Heart left ventricle (tissue), 16 donors: ENCODE data around the gene FAM89B. TPM values are rescaled to one million over a fixed set of nuclear protein-coding genes. Genes with fewer than 3 reads are reported as not detected.

Source experiments
- ATAC-seq, 4 donors: fragments of 200-7000 bp; cut with Tn5 transposase; one replicate each; pipeline ENCODE4 v1.9.1; 2020 to 2022; ENCODE audit warnings: moderate library complexity in 4 of 4, mild to moderate bottlenecking in 3 of 4, moderate number of reproducible peaks in 1 of 4
- DNase-seq, 5 donors: peaks; one replicate each; pipeline ENCODE4 v3.0.0-alpha.2; 2020
- H3K27ac ChIP-seq, 12 donors: fragments of 200-600 bp; sonication (generic) in 4 of 12; one replicate each; pipeline versions ENCODE4 v1.5.0 to v1.8.0; 2016 to 2022; ENCODE audit warnings: mild to moderate bottlenecking in 2 of 12
- H3K27me3 ChIP-seq, 9 donors: fragments of 200-600 bp; sonication (generic) in 2 of 9; one replicate each; pipeline versions ENCODE4 v1.5.1 to v1.8.0; 2016 to 2022; ENCODE audit warnings: mild to moderate bottlenecking in 3 of 9
- H3K36me3 ChIP-seq, 9 donors: fragments of 200-600 bp; sonication (generic) in 2 of 9; one replicate each; pipeline versions ENCODE4 v1.5.0 to v1.8.0; 2018 to 2022; ENCODE audit warnings: mild to moderate bottlenecking in 2 of 9
- H3K4me1 ChIP-seq, 12 donors: fragments of 200-600 bp; sonication (generic) in 4 of 12; one replicate each; pipeline versions ENCODE4 v1.5.0 to v1.8.0; 2016 to 2022; ENCODE audit warnings: mild to moderate bottlenecking in 3 of 12
- H3K4me3 ChIP-seq, 12 donors: fragments of 200-600 bp; sonication (generic) in 4 of 12; one replicate each; pipeline versions ENCODE4 v1.5.0 to v1.8.0; 2017 to 2022; ENCODE audit warnings: mild to moderate bottlenecking in 9 of 12, moderate library complexity in 4 of 12
- H3K9me3 ChIP-seq, 12 donors: fragments of 200-600 bp; sonication (generic) in 4 of 12; one replicate each; pipeline versions ENCODE4 v1.5.0 to v1.8.0; 2016 to 2022; ENCODE audit warnings: mild to moderate bottlenecking in 1 of 12
- POLR2A ChIP-seq, 2 donors: fragments of 450-650 bp; IDR thresholded peaks; one replicate each; pipeline ENCODE4 v1.6.1; 2017; ENCODE audit warnings: antibody characterized with exemption in 2 of 2, mild to moderate bottlenecking in 2 of 2, moderate library complexity in 2 of 2
- WGBS, 4 donors: extraction: QIAGEN DNeasy Blood & Tissue Kit in 2 of 4; methylation state at CpG; one replicate each; pipeline versions ENCODE4 v1.1.5 to v1.1.7; 2013 to 2018; 5-methylcytosine and 5-hydroxymethylcytosine counted together
- intact Hi-C, 10 donors: fragments of 100-400 bp; cut with DNase I; formaldehyde crosslinking; loops; one replicate each; pipeline versions ENCODE4 v1.11.1 to v1.14.2; 2022
- polyA plus RNA-seq, 2 donors: library from polyadenylated mRNA; stranded (reverse); fragments of 200-250 nt; gene quantifications; one replicate each; pipeline ENCODE4 v1.2.3, GENCODE V29; 2013
- total RNA-seq, 9 donors: library from RNA; depleted of rRNA in 2 of 9; stranded (reverse); fragments of >200 nt in 2 of 9; fragmentation: NEBNext Ultra II Directional in 3 of 9; extraction: Animal tissue kit (Norgen Biotek cat#: 25700) in 3 of 9; gene quantifications; one replicate each; pipeline versions ENCODE4 v1.1.0 to v1.2.4, GENCODE V29; 2016 to 2023
- TF ChIP-seq, protein P1 (sequence below), 12 donors: fragments of 200-600 bp; sonication (generic) in 4 of 12; IDR thresholded peaks; one replicate each; pipeline versions ENCODE4 v1.5.0 to v1.8.0; 2018 to 2022; ENCODE audit warnings: antibody characterized with exemption in 12 of 12, mild to moderate bottlenecking in 5 of 12
- donor health status: ischemic (EF 13 %, LVEDD 7.1; RV severe dilation, severe dysfunction).
- donor health status: healthy with polysubstance abuse.
- donor health status: DM: no; HTN: yes; CAD: no.
- donor health status: DM: no; HTN: no; CAD: no.
- donor health status: ischemic (EF 25% LVEDD 6.9; RV normal size, moderate dysfunction).
- donor health status: ischemic (EF 25% LVEDD 5.7; RV mildly dilated, moderate dysfunction).
- donor health status: healthy.
- donor health status: DM: yes; HTN: yes; CAD: no.
- donor health status: ischemic (EF 35%, LVEDD 5.7; RV mildly dilated, moderate dysfunction).
- donor health status: nonischemic (EF 11% LVEDD 7.7; RV severe dilation, severe dysfunction).
- donor health status: DM: yes; HTN: yes; CAD: no.
- donor health status: PGD.
- donor health status: ischemic (EF 29% LVEDD 5.4; RV normal size, mild dysfunction).
- donor health status: nonischemic (EF 23%, LVEDD 6.1; RV moderate dilation, normal function).

The FAM89B gene
- total and polyA plus RNA-seq, 11 donors, result 25.8 to 87.9 (median 44.2) TPM

DNA sequence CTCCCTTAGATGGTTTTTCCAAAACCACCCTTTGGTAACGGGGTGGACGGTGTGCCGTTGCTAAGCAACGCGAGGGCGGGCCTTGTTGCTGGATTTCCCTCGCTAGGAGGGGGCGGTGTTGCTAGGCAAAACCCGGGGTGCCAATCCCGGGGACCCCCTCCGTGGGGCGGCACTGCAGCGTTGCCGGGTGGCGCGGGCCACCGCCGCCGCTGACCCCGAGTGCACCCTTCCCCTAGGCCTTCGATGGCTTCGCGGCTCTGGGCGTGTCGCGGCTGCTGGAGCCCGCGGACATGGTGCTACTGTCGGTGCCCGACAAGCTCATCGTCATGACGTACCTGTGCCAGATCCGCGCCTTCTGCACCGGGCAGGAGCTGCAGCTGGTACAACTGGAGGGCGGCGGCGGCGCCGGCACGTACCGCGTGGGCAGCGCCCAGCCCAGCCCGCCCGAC lies 12.4 kb downstream of the FAM89B start:
- Histone ChIP-seq H3K27ac (no peak overlapping the region), H3K4me1 (peaks cover 6 to 51% (median 40%) of the 10 kb centered on the region in 12 donors), H3K27me3 (no peaks in the 10 kb centered on the region), H3K9me3 (no peaks in the 10 kb centered on the region), H3K36me3 (peaks cover 0 to 72% (median 45%) of the 10 kb centered on the region in 9 donors), H3K4me3 (no peak overlapping the region)
- ATAC-seq (no peak), DNase-seq (no peak)
- no peak for TF ChIP-seq POLR2A (IDR thresholded peaks at IDR 0.05)
- TF ChIP-seq, protein P1, sequence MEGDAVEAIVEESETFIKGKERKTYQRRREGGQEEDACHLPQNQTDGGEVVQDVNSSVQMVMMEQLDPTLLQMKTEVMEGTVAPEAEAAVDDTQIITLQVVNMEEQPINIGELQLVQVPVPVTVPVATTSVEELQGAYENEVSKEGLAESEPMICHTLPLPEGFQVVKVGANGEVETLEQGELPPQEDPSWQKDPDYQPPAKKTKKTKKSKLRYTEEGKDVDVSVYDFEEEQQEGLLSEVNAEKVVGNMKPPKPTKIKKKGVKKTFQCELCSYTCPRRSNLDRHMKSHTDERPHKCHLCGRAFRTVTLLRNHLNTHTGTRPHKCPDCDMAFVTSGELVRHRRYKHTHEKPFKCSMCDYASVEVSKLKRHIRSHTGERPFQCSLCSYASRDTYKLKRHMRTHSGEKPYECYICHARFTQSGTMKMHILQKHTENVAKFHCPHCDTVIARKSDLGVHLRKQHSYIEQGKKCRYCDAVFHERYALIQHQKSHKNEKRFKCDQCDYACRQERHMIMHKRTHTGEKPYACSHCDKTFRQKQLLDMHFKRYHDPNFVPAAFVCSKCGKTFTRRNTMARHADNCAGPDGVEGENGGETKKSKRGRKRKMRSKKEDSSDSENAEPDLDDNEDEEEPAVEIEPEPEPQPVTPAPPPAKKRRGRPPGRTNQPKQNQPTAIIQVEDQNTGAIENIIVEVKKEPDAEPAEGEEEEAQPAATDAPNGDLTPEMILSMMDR (IDR thresholded peaks at IDR 0.05), result no peak
- 65 to 82% (median 74%) methylated on average over 22 to 46 of the region's 46 CpGs for WGBS, 4 donors
- intact Hi-C loops, result loop anchor here in 3 of 10 donors (5.0 kb wide), 1 partner anchor 42 kb away; no protein-coding TSS in a partner anchor

DNA sequence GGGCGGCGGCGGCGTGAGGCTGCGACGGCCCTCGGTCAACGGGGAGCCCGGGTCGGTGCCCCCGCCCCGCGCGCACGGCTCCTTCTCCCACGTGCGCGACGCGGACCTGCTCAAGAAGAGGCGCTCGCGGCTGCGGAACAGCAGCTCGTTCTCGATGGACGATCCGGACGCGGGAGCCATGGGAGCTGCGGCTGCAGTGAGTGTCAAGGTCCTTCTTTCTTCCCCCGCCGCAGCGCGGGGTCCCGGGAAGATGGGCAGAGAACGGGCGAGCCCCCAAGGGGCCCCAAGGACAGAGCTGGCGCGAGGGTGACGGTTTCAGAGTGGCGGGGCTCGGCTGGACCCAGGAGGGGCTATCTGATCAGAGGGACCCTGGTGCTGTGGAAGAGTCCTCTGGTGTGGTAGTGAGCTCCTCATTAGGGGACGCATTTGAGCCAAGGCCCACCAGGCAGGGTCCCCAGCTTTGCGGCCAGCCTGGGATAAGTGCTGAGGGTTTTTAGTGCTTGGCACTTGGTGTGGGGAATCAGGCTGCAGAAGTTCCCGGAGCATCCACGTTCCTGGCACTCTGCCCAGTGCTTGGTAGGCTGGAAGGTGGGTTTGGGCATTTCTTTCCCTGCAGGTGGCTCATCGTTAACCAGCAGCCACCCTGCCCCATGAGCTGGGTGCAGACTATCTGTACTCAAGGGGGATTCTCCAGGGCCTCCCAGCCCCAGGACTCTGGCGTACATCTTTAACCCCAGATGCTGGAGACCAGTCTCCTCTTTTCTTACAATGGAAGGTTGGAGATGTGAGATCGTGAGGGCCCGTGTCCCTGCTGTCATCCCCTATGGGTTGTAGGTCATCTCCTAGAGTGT lies 13.3 kb downstream of the FAM89B start:
- TF ChIP-seq, protein P1 (IDR thresholded peaks at IDR 0.05), result no peak
- TF ChIP-seq POLR2A (IDR thresholded peaks at IDR 0.05), result no peak
- peaks cover 0 to 72% (median 45%) of the 10 kb centered on the region in 9 donors for H3K36me3 ChIP-seq
- intact Hi-C loops, result loop anchor here in 3 of 10 donors (5.0 kb wide), 1 partner anchor 43 kb away; no protein-coding TSS in a partner anchor
- H3K4me3 ChIP-seq, result no peak overlapping the region
- no peaks in the 10 kb centered on the region for H3K27me3 ChIP-seq
- peak overlapping the region in 11 of 12 donors; percentile 76 to 90 (median 84) for H3K27ac ChIP-seq
- ATAC-seq, result no peak
- 65 to 70% (median 69%) methylated on average over 14 to 51 of the region's 51 CpGs for WGBS, 4 donors
- no peaks in the 10 kb centered on the region for H3K9me3 ChIP-seq
- peaks cover 6 to 57% (median 44%) of the 10 kb centered on the region in 12 donors for H3K4me1 ChIP-seq
- DNase-seq, result peak in 2 of 5 donors; percentile 35 to 60

DNA sequence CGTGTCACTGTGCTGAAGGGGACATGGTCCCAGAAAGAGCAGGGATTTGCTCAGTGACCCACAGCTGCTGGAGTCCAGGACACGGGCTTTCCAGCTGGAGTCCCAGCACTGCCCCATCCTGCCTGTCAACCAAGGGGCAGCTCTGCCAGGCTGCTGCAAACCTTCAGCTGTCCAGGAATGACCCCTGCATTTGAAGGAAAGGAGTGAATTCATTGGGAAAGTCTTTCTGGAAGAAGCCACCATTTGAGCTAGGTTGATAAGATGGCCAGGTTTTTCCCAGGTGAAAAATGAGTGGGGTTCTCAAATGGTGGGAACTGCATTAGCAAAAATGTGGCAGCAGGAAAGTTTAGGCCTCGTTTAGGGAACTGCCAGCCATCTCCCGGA lies 13.9 kb downstream of the FAM89B start:
- 51 to 69% (median 61%) methylated on average over 4 of the region's 4 CpGs for WGBS, 4 donors
- Histone ChIP-seq H3K27ac (peak overlapping the region in 11 of 12 donors; percentile 76 to 90 (median 84)), H3K4me3 (peak overlapping the region in 1 of 12 donors; percentile 12), H3K9me3 (no peaks in the 10 kb centered on the region), H3K4me1 (peaks cover 6 to 57% (median 44%) of the 10 kb centered on the region in 12 donors), H3K27me3 (no peaks in the 10 kb centered on the region), H3K36me3 (peaks cover 0 to 72% (median 45%) of the 10 kb centered on the region in 9 donors)
- ATAC-seq (no peak), DNase-seq (no peak)
- intact Hi-C loops, result loop anchor here in 3 of 10 donors (5.0 kb wide), 1 partner anchor 44 kb away; no protein-coding TSS in a partner anchor
- TF ChIP-seq, protein P1 (IDR thresholded peaks at IDR 0.05), result no peak
- no peak for TF ChIP-seq POLR2A (IDR thresholded peaks at IDR 0.05)

GRCh38 chr11:65586676-65587075 lies 14.3 kb downstream of the FAM89B start:
- H3K27ac ChIP-seq, result peak overlapping the region in 11 of 12 donors; percentile 76 to 90 (median 84)
- WGBS, 4 donors, result 39 to 51% (median 47%) methylated on average over 2 of the region's 2 CpGs
- H3K9me3 ChIP-seq, result no peaks in the 10 kb centered on the region
- TF ChIP-seq, protein P1 (IDR thresholded peaks at IDR 0.05), result no peak
- TF ChIP-seq POLR2A (IDR thresholded peaks at IDR 0.05), result no peak
- DNase-seq (peak in 2 of 5 donors; percentile 45 to 72), ATAC-seq (peak; percentile 8 to 43 (median 33))
- peak overlapping the region in 2 of 12 donors; percentile 12 for H3K4me3 ChIP-seq
- peaks cover 6 to 58% (median 44%) of the 10 kb centered on the region in 12 donors for H3K4me1 ChIP-seq
- peaks cover 0 to 72% (median 46%) of the 10 kb centered on the region in 9 donors for H3K36me3 ChIP-seq
- no peaks in the 10 kb centered on the region for H3K27me3 ChIP-seq
- intact Hi-C loops, result loop anchor here in 3 of 10 donors (5.0 kb wide), 1 partner anchor 44 kb away; no protein-coding TSS in a partner anchor
